Superior temporal gyrus (tissue), 1 donor: ENCODE measurements around the gene SNUPN.
"Not testable (repeated sequence)": the region's sequence is repeated elsewhere in the genome, so short reads cannot be mapped to it uniquely, and the experiment has no call there.

Experiments
- DNase-seq: peaks from one replicate; pipeline ENCODE4 v3.0.0-alpha.2; 2016; ENCODE audit errors: extremely low spot score

The SNUPN gene

GRCh38 chr15:75583701-75584100, 41.8 kb downstream of the SNUPN start:
- DNase-seq = no peak

DNA sequence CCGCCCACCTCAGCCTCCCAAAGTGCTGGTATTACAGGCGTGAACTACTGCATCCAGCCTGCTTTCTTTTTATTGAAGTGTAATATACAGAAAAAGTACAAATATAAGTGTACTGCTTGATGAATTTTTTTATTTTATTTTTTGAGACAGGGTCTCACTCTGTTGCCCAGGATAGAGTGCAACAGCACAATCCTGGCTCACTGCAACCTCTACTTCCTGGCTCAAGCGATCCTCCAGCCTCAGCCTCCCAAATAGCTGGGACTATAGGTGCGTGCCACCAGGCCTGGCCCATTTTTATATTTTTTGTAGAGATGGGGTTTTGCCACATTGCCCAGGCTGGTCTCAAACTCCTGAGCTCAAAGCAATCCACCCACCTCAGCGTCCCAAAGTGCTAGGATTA, 42.6 kb downstream of the SNUPN start:
- DNase-seq = not testable (repeated sequence)

DNA sequence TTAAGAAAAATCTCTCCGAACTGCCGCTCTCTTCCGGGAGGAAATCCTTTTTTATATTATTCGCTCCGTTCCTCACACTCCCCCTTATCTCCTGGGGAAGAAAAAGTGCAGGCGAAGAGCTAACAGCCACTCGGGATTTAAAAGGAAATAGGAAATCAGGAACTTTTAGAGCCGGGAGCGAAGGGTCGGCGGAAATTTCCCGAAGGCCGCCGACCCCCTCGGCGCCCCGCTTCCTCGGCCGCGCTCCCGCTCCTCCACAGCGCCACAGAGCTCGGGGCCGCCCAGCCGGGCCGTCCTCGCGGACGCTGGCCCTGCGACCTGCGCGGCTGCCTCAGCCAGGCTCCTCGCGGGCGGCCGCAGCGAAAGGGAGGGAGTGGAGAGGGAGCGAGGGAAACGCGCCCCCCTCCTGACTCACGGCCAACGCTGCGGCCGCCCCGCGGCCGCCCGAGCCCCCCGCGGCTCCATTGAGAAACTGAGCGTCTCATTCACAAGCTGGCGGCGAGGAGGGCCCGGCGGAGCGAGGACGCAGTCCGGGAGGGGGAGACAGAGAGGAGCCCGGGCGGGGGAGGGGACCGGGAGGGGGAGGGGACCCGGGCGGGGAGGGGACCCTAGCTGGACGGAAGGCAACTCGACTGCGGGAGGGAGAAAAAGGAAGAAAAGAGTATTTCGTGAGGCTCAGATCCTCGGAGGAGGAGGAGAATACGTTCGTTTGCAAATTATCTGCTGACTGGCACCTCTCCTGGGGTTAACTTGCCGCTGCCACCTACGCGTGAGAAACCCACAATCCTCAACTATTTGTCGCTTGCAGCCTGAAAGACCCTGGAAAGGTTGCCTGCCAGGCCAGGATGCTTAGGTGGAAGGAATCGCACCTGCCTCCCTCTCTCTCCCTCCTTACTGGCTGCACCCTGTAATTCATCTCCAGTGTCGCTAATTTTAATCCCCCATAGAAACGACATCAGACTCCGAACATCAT, 46.3 kb downstream of the SNUPN start, which contains the start of gene PTPN9:
PTPN9 (minus strand) TSS at position 368 of the 973 bp plus-strand sequence. CDS start 539 bp downstream, outside the sequence.
- peak; percentile 67 for DNase-seq

GRCh38 chr15:75578173-75578947, 47.2 kb downstream of the SNUPN start:
- DNase-seq = no peak

GRCh38 chr15:75577401-75578172, 47.9 kb downstream of the SNUPN start:
- peak; percentile 48 for DNase-seq

DNA sequence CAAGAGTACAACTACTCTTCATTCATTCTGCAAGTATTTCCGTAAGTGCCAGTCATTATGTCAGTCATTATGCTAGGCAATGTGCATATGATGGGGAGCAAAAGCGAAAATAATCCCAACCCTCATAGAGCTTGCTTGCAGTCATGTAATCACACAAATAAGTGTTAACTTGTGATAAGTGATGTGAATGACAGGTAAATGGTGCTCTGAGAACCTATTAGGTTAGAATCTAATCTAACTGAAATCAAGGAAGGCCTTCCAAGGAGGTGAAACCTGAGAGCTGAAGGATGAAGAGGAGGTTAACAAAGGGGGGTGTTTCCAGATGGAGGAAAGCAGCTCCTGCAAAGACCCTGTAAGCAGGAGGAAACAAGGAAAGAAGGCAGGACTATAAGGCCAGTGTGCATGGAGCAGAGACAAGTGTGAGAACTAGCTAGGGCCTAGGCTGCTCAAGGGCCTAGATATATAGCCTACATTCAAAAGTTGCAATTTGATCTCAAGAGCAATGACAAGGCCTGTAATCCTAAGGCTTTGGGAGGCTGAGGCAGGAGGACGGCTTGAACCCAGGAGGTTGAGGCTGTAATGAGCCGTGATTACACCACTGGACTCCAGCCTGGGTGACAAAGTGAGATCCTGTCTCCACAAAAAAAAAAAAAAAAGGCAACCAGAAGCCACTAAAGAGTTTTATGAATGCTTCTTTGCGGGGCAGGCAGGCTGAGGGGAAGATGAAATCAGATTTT, 51.7 kb downstream of the SNUPN start:
- DNase-seq = no peak

DNA sequence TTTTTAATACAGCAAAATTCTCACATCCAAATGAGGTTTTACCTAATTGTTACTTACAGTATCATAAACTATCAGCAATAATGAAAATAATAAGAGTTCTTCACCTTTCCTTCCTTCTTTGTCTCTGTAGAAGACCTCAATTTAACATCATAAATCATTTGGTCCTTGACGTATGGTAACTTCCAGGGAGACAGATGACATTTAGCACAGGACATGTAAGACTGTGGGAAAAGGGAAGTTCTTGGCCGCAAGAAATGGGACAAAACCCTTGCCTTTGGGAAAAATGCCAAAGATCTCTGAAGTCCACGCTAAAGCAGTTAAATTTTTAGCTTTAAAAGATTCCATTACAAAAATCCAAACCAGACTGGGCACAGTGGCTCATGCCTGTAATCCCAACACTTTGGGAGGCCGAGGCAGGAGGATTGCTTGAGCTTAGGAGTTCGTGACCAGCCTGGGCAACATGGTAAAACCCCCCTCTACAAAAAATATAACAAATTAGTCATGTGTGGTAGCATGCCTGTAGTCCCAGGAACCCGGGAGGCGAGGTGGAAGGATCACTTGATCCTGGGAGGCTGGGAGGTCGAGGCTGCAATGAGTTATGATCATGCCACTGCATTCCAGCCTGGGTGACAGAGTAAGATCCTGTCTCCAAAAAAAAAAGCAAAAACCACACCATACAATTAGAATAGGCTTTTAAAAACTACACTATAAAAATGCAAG, 55.2 kb downstream of the SNUPN start:
- no peak for DNase-seq

GRCh38 chr15:75565062-75565970, 60.2 kb downstream of the SNUPN start:
- no peak for DNase-seq

DNA sequence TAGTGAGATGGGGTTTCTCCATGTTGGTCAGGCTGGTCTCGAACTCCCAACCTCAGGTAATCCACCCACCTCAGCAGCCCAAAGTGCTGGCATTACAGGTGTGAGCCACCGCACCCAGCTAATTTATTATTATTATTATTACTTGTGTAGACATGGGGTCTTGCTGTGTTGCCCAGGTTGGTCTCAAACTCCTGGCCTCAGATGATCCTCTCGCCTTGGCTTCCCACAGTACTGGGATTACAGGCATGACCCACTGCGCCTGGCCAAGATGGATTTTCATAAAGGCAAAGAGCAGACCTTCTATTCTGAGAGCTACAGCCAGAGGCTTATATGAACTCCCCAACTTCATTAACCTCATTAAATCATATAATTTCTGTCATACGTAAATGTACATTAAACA, 63.6 kb downstream of the SNUPN start:
- DNase-seq = no peak

GRCh38 chr15:75559360-75559759, 66.2 kb downstream of the SNUPN start:
- DNase-seq = not testable (repeated sequence)

DNA sequence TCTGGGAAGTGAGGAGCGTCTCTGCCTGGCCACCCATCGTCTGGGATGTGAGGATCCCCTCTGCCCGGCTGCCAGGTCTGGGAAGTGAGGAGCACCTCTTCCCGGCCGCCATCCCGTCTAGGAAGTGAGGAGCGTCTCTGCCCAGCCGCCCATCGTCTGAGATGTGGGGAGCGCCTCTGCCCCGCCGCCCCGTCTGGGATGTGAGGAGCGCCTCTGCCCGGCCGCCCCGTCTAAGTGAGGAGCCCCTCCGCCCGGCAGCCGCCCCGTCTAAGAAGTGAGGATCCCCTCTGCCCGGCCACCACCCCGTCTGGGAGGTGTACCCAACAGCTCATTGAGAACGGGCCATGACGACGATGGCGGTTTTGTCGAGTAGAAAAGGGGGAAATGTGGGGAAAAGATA, 66.6 kb downstream of the SNUPN start:
- not testable (repeated sequence) for DNase-seq

- DNase-seq = no peak
Observed at GRCh38 chr15:75554717-75555116, 70.8 kb downstream of the SNUPN start.

DNA sequence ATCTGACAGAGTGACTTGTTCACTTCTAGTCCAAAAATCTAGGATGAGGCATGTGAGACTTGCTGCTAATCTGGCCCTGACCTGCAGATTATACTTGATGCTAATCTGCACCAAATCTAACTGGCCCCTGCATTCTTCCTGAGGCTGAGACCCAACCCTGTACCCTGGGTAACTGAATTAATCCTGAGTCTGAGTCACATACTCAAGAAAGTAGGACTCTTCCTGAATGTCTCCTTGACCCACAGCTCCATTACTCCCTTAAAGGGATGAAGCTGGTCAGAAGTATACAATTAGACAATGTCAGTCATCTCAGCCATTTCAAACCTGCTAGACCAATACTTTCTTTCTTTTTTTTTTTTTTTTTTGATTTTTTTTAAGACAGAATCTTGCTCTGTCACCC, 71.9 kb downstream of the SNUPN start:
- DNase-seq = no peak

- DNase-seq = no peak
Observed at GRCh38 chr15:75551091-75551490, 74.4 kb downstream of the SNUPN start.
